ENCODE results near the gene INTS4.
"Not testable (repeated sequence)": the region's sequence is repeated elsewhere in the genome, so short reads cannot be mapped to it uniquely, and the experiment has no call there.

DNA sequence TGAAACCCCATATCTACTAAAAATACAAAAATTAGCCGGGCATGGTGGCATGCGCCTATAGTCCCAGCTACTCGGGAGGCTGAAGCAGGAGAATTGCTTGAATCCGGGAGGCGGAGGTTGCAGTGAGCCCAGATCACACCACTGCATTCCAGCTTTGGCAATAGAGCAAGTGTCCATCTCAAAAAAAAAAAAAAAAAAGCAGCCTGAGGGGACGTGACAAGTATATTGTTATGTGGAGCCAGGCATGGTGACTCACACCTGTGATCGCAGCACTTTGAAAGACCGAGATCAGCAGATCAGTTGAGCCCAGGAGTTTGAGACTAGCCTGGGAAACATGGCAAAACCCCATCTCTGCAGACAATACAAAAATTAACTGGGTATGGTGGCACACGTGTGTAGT is 34.0 kb upstream of the INTS4 start:
- TF ChIP-seq CREB5 (CRISPR knock-in tag; IDR thresholded peaks at IDR 0.05; ENCODE audit: low read depth); ZC3H10 (CRISPR knock-in tag; IDR thresholded peaks at IDR 0.05); ZFP3 (CRISPR knock-in tag; IDR thresholded peaks at IDR 0.05); OSR1 (CRISPR knock-in tag; IDR thresholded peaks at IDR 0.05); ZNF565 (CRISPR knock-in tag; conservative IDR thresholded peaks at IDR 0.05; ENCODE audit: low read depth): not testable (repeated sequence)
